ENCODE data around the gene ZBTB16.

- TF ChIP-seq CTCF (IDR thresholded peaks at IDR 0.05): no peak
- no peak for TF ChIP-seq ZFX (IDR thresholded peaks at IDR 0.05; ENCODE audit: borderline replicate concordance)
Observed at GRCh38 chr11:114256967-114257286, 197.4 kb downstream of the ZBTB16 start.
